ENCODE measurements around the gene CWC15. TPM values are rescaled to one million over a fixed set of nuclear protein-coding genes. Genes with fewer than 3 reads are reported as not detected.
"Not testable (repeated sequence)": the region's sequence is repeated elsewhere in the genome, so short reads cannot be mapped to it uniquely, and the experiment has no call there.

CWC15 gene
- total and polyA plus RNA-seq, 4 donors, result 51.8 to 114 (median 107) TPM

GRCh38 chr11:94934846-94935245 lies 38.5 kb downstream of the CWC15 start:
- Histone ChIP-seq H3K36me3 (ENCODE audit: control insufficient read depth, insufficient read depth, low read length) (no peaks in the 10 kb centered on the region), H3K9me3 (ENCODE audit: control insufficient read depth, insufficient read depth, low read length) (no peaks in the 10 kb centered on the region), H3K4me3 (ENCODE audit: low read depth, low read length) (no peak overlapping the region), H3K27me3 (ENCODE audit: control insufficient read depth, insufficient read depth, low read length) (no peaks in the 10 kb centered on the region), H3K4me1 (ENCODE audit: control insufficient read depth, insufficient read depth, low read length) (peaks cover 9% of the 10 kb centered on the region), H3K27ac (ENCODE audit: low read depth, low read length) (peak overlapping the region; percentile 74)
- WGBS (ENCODE audit: insufficient coverage), result no CpG with 5 or more reads among the region's 3 CpGs
- DNase-seq (ENCODE audit: low read depth in 4 of 6, low spot score in 6 of 6), result no peak

- no peaks in the 10 kb centered on the region for H3K9me3 ChIP-seq (ENCODE audit: control insufficient read depth, insufficient read depth, low read length)
- H3K27me3 ChIP-seq (ENCODE audit: control insufficient read depth, insufficient read depth, low read length), result no peaks in the 10 kb centered on the region
- peak overlapping the region; percentile 74 for H3K27ac ChIP-seq (ENCODE audit: low read depth, low read length)
- 39% methylated on average over 3 of the region's 4 CpGs for WGBS (ENCODE audit: insufficient coverage)
- peaks cover 9% of the 10 kb centered on the region for H3K4me1 ChIP-seq (ENCODE audit: control insufficient read depth, insufficient read depth, low read length)
- DNase-seq (ENCODE audit: low read depth in 4 of 6, low spot score in 6 of 6), result peak in 4 of 6 donors; percentile 26 to 88 (median 49)
- no peaks in the 10 kb centered on the region for H3K36me3 ChIP-seq (ENCODE audit: control insufficient read depth, insufficient read depth, low read length)
- H3K4me3 ChIP-seq (ENCODE audit: low read depth, low read length), result no peak overlapping the region
These were observed 39.0 kb downstream of the CWC15 start for GRCh38 chr11:94934362-94934761.

- DNase-seq (ENCODE audit: low read depth in 4 of 6, low spot score in 6 of 6), result peak in 1 of 6 donors; percentile 66
- Histone ChIP-seq H3K9me3 (ENCODE audit: control insufficient read depth, insufficient read depth, low read length) (no peaks in the 10 kb centered on the region), H3K36me3 (ENCODE audit: control insufficient read depth, insufficient read depth, low read length) (no peaks in the 10 kb centered on the region), H3K4me1 (ENCODE audit: control insufficient read depth, insufficient read depth, low read length) (peaks cover 9% of the 10 kb centered on the region), H3K27me3 (ENCODE audit: control insufficient read depth, insufficient read depth, low read length) (no peaks in the 10 kb centered on the region), H3K4me3 (ENCODE audit: low read depth, low read length) (no peak overlapping the region), H3K27ac (ENCODE audit: low read depth, low read length) (peak overlapping the region; percentile 74)
- 57% methylated on average over 1 of the region's 5 CpGs for WGBS (ENCODE audit: insufficient coverage)
These were observed 39.9 kb downstream of the CWC15 start for GRCh38 chr11:94933223-94934130.

- no peaks in the 10 kb centered on the region for H3K27me3 ChIP-seq (ENCODE audit: control insufficient read depth, insufficient read depth, low read length)
- WGBS (ENCODE audit: insufficient coverage), result no CpG with 5 or more reads among the region's 5 CpGs
- H3K4me3 ChIP-seq (ENCODE audit: low read depth, low read length), result no peak overlapping the region
- no peak overlapping the region for H3K27ac ChIP-seq (ENCODE audit: low read depth, low read length)
- no peaks in the 10 kb centered on the region for H3K36me3 ChIP-seq (ENCODE audit: control insufficient read depth, insufficient read depth, low read length)
- no peak for DNase-seq (ENCODE audit: low read depth in 4 of 6, low spot score in 6 of 6)
- H3K9me3 ChIP-seq (ENCODE audit: control insufficient read depth, insufficient read depth, low read length), result no peaks in the 10 kb centered on the region
- H3K4me1 ChIP-seq (ENCODE audit: control insufficient read depth, insufficient read depth, low read length), result peaks cover 14% of the 10 kb centered on the region
These were observed 40.9 kb downstream of the CWC15 start for GRCh38 chr11:94932503-94932902.

GRCh38 chr11:94932072-94932471 lies 41.3 kb downstream of the CWC15 start:
- not testable (repeated sequence) for H3K27ac ChIP-seq (ENCODE audit: low read depth, low read length); H3K9me3 ChIP-seq (ENCODE audit: control insufficient read depth, insufficient read depth, low read length); H3K4me3 ChIP-seq (ENCODE audit: low read depth, low read length); H3K36me3 ChIP-seq (ENCODE audit: control insufficient read depth, insufficient read depth, low read length); H3K27me3 ChIP-seq (ENCODE audit: control insufficient read depth, insufficient read depth, low read length); DNase-seq (ENCODE audit: low read depth in 4 of 6, low spot score in 6 of 6)
- H3K4me1 ChIP-seq (ENCODE audit: control insufficient read depth, insufficient read depth, low read length), result peaks cover 18% of the 10 kb centered on the region

GRCh38 chr11:94928117-94928990 lies 45.0 kb downstream of the CWC15 start:
- 100% methylated on average over 1 of the region's 1 CpG for WGBS (ENCODE audit: insufficient coverage)
- Histone ChIP-seq H3K4me3 (ENCODE audit: low read depth, low read length) (no peak overlapping the region), H3K27me3 (ENCODE audit: control insufficient read depth, insufficient read depth, low read length) (no peaks in the 10 kb centered on the region), H3K9me3 (ENCODE audit: control insufficient read depth, insufficient read depth, low read length) (no peaks in the 10 kb centered on the region), H3K27ac (ENCODE audit: low read depth, low read length) (peak overlapping the region; percentile 85), H3K4me1 (ENCODE audit: control insufficient read depth, insufficient read depth, low read length) (peaks cover 25% of the 10 kb centered on the region), H3K36me3 (ENCODE audit: control insufficient read depth, insufficient read depth, low read length) (no peaks in the 10 kb centered on the region)
- DNase-seq (ENCODE audit: low read depth in 4 of 6, low spot score in 6 of 6), result peak in 1 of 6 donors; percentile 37

GRCh38 chr11:94926698-94927237 lies 46.6 kb downstream of the CWC15 start:
- Histone ChIP-seq H3K4me3 (ENCODE audit: low read depth, low read length) (no peak overlapping the region), H3K4me1 (ENCODE audit: control insufficient read depth, insufficient read depth, low read length) (peaks cover 33% of the 10 kb centered on the region), H3K9me3 (ENCODE audit: control insufficient read depth, insufficient read depth, low read length) (no peaks in the 10 kb centered on the region), H3K27me3 (ENCODE audit: control insufficient read depth, insufficient read depth, low read length) (no peaks in the 10 kb centered on the region), H3K27ac (ENCODE audit: low read depth, low read length) (peak overlapping the region; percentile 85), H3K36me3 (ENCODE audit: control insufficient read depth, insufficient read depth, low read length) (no peaks in the 10 kb centered on the region)
- peak in 4 of 6 donors; percentile 25 to 89 (median 40) for DNase-seq (ENCODE audit: low read depth in 4 of 6, low spot score in 6 of 6)
- WGBS (ENCODE audit: insufficient coverage), result 26% methylated on average over 3 of the region's 6 CpGs

GRCh38 chr11:94926271-94926625 lies 47.1 kb downstream of the CWC15 start:
- Histone ChIP-seq H3K9me3 (ENCODE audit: control insufficient read depth, insufficient read depth, low read length) (no peaks in the 10 kb centered on the region), H3K4me3 (ENCODE audit: low read depth, low read length) (no peak overlapping the region), H3K27ac (ENCODE audit: low read depth, low read length) (peak overlapping the region; percentile 85), H3K4me1 (ENCODE audit: control insufficient read depth, insufficient read depth, low read length) (peaks cover 33% of the 10 kb centered on the region), H3K27me3 (ENCODE audit: control insufficient read depth, insufficient read depth, low read length) (no peaks in the 10 kb centered on the region), H3K36me3 (ENCODE audit: control insufficient read depth, insufficient read depth, low read length) (no peaks in the 10 kb centered on the region)
- no peak for DNase-seq (ENCODE audit: low read depth in 4 of 6, low spot score in 6 of 6)

GRCh38 chr11:94925422-94926270 lies 47.7 kb downstream of the CWC15 start:
- peaks cover 33% of the 10 kb centered on the region for H3K4me1 ChIP-seq (ENCODE audit: control insufficient read depth, insufficient read depth, low read length)
- H3K27ac ChIP-seq (ENCODE audit: low read depth, low read length), result peak overlapping the region; percentile 85
- no peak for DNase-seq (ENCODE audit: low read depth in 4 of 6, low spot score in 6 of 6)
- H3K9me3 ChIP-seq (ENCODE audit: control insufficient read depth, insufficient read depth, low read length), result no peaks in the 10 kb centered on the region
- WGBS (ENCODE audit: insufficient coverage), result 54% methylated on average over 2 of the region's 7 CpGs
- no peaks in the 10 kb centered on the region for H3K27me3 ChIP-seq (ENCODE audit: control insufficient read depth, insufficient read depth, low read length)
- no peaks in the 10 kb centered on the region for H3K36me3 ChIP-seq (ENCODE audit: control insufficient read depth, insufficient read depth, low read length)
- H3K4me3 ChIP-seq (ENCODE audit: low read depth, low read length), result no peak overlapping the region

Measured in spinal cord (tissue), 10 donors.